ENCODE measurements around the gene ZNF273.
"Not testable (repeated sequence)": the region's sequence is repeated elsewhere in the genome, so short reads cannot be mapped to it uniquely, and the experiment has no call there.

The ZNF273 gene

DNA sequence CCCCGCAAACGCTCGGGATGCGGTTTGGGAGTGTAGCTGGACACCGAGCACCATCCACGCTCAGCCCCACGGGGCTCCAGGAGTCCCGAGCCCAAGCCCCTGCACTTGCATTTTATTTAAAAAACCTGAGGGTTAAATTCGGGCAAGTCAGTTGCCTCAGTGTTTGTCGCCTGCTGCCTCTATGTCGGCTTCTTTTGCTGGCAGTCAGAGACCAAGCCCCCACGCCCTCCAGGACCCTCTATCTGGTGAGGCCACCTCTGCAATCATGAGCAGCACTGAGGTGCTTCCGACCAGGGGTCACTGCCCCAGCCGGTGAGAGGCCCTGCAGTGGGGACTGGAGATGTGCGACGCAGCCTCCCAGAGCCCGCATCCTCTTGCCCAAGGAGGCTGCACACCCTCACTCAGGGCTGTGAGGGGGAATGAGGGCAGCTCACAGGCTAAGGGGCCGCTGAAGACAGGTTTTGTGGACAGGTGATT is 13.3 kb upstream of the ZNF273 start:
- TF ChIP-seq, protein P1, sequence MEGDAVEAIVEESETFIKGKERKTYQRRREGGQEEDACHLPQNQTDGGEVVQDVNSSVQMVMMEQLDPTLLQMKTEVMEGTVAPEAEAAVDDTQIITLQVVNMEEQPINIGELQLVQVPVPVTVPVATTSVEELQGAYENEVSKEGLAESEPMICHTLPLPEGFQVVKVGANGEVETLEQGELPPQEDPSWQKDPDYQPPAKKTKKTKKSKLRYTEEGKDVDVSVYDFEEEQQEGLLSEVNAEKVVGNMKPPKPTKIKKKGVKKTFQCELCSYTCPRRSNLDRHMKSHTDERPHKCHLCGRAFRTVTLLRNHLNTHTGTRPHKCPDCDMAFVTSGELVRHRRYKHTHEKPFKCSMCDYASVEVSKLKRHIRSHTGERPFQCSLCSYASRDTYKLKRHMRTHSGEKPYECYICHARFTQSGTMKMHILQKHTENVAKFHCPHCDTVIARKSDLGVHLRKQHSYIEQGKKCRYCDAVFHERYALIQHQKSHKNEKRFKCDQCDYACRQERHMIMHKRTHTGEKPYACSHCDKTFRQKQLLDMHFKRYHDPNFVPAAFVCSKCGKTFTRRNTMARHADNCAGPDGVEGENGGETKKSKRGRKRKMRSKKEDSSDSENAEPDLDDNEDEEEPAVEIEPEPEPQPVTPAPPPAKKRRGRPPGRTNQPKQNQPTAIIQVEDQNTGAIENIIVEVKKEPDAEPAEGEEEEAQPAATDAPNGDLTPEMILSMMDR (IDR thresholded peaks at IDR 0.05; ENCODE audit: insufficient read depth, low read depth, low read length, missing control alignments), result no peak
- no peak overlapping the region for H3K4me3 ChIP-seq (ENCODE audit: low read length)
- no peak for DNase-seq (ENCODE audit: low read depth)

DNA sequence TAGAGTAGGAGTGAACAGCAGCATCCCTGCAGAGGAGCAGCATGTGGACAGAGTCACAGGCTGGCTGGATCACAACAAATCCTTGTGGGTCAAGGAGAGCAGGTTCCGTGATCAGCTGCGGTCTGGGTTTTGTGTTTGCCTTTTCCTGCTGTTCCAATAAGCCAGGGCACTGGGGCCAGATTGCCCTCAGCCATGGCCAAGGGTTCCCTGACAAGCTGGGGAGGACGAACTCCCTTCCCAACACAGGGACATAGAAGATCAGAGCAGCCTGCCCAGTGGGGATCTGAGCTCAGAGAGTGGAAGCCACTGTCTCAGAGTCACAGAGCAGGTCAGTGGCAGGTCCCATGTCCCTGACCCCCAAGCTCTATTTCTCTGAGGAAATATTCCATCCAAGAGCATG is 12.8 kb upstream of the ZNF273 start:
- not testable (repeated sequence) for DNase-seq (ENCODE audit: low read depth)

DNA sequence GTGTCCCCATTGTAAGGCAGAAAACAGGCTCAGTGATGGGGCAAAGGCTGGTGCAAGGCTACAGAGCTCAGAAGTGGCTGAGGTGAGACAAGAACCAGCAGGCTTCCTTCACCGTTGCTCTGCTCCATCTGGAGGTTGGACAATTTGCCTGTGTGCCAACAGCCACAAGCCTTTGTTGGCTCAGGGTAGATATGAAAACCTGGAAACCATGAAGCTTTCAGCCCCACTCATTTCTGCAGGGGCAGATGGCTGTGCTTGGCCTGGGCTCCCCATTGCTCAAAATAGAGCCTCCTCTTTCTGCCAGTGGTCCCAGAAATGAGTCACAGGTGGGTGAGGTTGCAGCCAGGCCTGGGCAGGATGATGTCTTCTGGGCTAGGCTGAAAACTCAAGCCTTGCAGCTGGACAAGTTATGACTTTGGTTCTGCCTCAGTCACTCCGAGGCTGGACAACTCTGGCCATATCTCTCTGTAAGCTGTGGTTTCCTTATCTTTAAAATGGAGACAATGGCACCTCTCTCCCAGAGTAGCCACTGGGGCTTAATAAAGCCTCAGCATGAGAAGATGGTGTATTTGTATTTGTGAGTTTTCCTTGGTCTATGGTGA is 12.2 kb upstream of the ZNF273 start:
- peak; percentile 13 for DNase-seq (ENCODE audit: low read depth)
- no peak overlapping the region for H3K4me3 ChIP-seq (ENCODE audit: low read length)
- TF ChIP-seq, protein P1 (IDR thresholded peaks at IDR 0.05; ENCODE audit: insufficient read depth, low read depth, low read length, missing control alignments), result no peak

More for the DNA sequence above, 12.8 kb upstream of the ZNF273 start:
- not testable (repeated sequence) for H3K4me3 ChIP-seq (ENCODE audit: low read length)

DNA sequence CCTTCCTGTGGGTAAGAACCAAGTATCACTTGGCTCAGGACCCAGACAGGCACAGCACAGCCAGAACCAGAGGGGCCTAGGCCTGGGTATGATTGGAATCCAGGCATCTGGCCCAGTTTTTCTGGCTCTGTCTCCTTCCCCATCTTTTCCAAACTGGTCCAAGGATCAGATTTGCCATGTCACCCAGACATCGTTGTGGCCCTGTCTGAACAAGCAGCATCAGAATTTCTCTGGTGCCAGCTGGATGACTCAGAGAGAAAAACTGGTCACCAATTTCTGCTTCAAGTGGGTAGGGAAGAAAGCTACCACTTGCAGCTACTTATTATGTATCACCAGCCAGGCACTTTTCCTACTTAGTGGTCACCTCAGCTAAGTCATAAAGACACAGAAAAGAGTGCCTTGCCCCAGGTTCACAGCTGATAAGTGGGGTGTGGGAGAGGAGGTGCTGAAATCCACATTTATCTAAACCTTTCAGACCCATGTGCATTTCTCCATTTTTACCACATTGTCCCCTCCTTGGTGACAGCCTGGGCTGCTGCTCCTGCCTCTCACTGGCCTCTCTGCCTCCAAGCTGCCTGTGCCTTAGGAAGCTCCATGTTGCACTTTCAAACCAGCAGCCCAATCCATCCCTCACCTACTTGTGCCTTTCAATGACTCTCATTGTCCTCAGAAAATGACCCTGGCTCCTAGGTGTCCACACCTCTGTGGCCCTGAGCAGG is 11.6 kb upstream of the ZNF273 start:
- not testable (repeated sequence) for H3K4me3 ChIP-seq (ENCODE audit: low read length)
- DNase-seq (ENCODE audit: low read depth), result peak; percentile 58

DNA sequence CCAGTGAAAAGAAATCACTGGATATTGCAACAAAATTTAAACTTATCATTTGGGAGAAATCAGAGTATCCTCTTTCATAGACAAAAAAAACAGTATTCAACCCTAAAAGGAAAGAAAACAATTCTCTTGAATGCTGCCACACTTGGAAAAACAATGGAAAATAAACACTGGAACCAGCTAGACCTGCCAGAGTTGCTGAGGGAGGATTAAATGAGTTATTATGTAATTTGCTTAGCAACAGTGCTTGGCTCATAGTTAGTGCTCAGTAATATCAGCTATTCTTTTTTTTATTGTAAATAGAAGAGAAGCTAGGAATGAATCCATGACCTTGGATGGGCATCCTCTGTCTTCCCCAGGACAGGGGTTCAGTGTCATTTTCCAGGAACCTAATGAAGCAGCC is 11.0 kb upstream of the ZNF273 start:
- TF ChIP-seq, protein P1 (IDR thresholded peaks at IDR 0.05; ENCODE audit: insufficient read depth, low read depth, low read length, missing control alignments), result no peak
- no peak overlapping the region for H3K4me3 ChIP-seq (ENCODE audit: low read length)
- peak; percentile 50 for DNase-seq (ENCODE audit: low read depth)

DNA sequence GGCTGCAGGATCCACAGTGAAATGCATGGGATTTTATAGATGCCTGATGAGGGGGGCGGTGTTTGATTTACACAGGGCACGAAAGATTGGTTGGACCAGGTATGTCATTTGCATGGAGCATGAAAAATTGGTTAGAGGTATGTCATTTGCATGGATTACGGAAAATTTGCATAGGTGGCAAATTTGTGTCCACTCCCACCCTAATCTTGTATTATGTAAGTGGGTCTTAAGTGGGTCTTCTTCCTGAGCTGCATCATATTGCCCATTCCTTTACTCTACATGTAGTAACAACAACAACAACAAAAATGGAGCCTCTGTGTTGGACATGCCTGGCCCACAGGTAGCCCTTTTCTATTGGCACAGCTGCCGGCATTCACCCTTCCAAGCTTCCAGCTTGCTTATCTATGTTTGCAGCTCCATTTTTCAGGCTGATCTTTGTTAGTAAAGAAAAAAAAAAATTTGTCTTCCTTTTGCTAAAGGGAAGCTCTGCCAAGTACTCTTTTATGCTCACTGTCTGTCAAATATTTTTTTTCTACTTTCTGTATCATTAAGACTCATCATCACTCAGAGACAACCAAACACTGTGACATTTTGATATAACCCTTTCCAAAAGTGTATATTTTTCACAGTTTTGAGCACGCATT is 10.3 kb upstream of the ZNF273 start:
- DNase-seq (ENCODE audit: low read depth), result no peak
- no peak overlapping the region for H3K4me3 ChIP-seq (ENCODE audit: low read length)
- TF ChIP-seq, protein P1 (IDR thresholded peaks at IDR 0.05; ENCODE audit: insufficient read depth, low read depth, low read length, missing control alignments), result no peak

DNA sequence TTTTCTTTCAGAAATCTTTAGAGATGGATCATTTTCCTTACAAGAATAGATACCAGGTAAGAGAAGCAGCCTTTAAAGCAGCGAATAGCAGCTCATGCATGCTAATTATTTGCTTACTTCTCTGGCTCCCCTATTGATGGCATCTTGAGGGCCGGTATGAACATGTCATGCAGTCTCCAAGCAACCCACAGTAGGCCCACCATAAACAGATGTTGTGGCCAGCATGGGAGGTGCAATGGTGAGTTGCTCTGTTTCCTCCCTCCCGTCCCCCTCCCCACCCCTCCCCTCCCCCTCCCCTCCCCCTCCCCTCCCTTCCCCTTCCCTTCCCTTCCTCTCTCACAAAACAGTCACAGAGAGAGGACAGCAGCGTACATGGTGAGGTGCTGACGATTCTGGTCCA is 9.7 kb upstream of the ZNF273 start:
- H3K4me3 ChIP-seq (ENCODE audit: low read length), result no peak overlapping the region
- TF ChIP-seq, protein P1 (IDR thresholded peaks at IDR 0.05; ENCODE audit: insufficient read depth, low read depth, low read length, missing control alignments), result no peak
- DNase-seq (ENCODE audit: low read depth), result no peak

DNA sequence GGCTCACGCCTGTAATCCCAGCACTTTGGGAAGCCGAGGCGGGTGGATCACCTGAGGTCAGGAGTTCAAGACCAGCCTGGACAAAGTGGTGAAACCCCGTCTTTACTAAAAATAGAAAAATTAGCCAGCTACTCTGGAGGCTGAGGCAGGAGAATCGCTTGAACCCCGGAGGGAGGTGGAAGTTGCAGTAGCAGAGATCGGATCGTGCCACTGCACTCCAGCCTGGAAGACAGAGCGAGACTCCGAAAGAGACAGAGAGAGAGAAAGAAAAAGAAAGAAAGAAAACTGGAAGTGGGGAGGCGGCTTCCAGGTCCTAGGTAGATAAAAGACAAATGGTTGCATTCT is 640 bp upstream of the ZNF273 start:
- H3K4me3 ChIP-seq (ENCODE audit: low read length); DNase-seq (ENCODE audit: low read depth): not testable (repeated sequence)
